H1 (cell line): ENCODE measurements around the gene RHOBTB3. TPM values are rescaled to one million over a fixed set of nuclear protein-coding genes. Genes with fewer than 3 reads are reported as not detected.

Source experiments
- CTCF ChIA-PET: fragments of 300-600 bp; sonication (Branson Sonifier 250); formaldehyde crosslinking; loops from one replicate; lab custom pipeline; 2021; ENCODE audit not compliant: partially characterized antibody; lab: Charles Lee
- POLR2A ChIA-PET: fragments of 300-600 bp; sonication (Branson Sonifier 250); formaldehyde crosslinking; loops from one replicate; lab custom pipeline; 2021; ENCODE audit warnings: inconsistent platforms; ENCODE audit not compliant: partially characterized antibody; lab: Charles Lee
- DNase-seq, 2 experiments: peaks; one replicate each; pipeline versions ENCODE4 v3.0.0 to v3.0.0-alpha.2; 2010 to 2022; ENCODE audit warnings: low spot score in 2 of 2, low read depth in 1 of 2, mixed read lengths in 1 of 2
- FAIRE-seq: peaks from 2 replicates; lab custom pipeline; 2011; peaks lifted over from hg19 to GRCh38; lab: Jason Lieb, UNC
- H2AFZ ChIP-seq: 2 replicates; pipeline ENCODE4 v1.8.1; 2012; ENCODE audit warnings: low read length, inconsistent platforms
- H2AK5ac ChIP-seq: 2 replicates; pipeline ENCODE4 v1.6.1; 2013; ENCODE audit warnings: low read depth, low read length
- H2BK120ac ChIP-seq: replicated peaks from 2 replicates; pipeline ENCODE3; 2013; ENCODE audit warnings: low read depth, low read length, inconsistent platforms
- H2BK12ac ChIP-seq: 2 replicates; pipeline ENCODE4 v1.6.1; 2013; ENCODE audit warnings: low read depth, low read length
- H2BK15ac ChIP-seq: 2 replicates; pipeline ENCODE4 v1.6.1; 2013; ENCODE audit warnings: low read length
- H2BK20ac ChIP-seq: 2 replicates; pipeline ENCODE4 v1.6.1; 2013; ENCODE audit warnings: low read length
- H2BK5ac ChIP-seq: 2 replicates; pipeline ENCODE4 v1.6.1; 2013; ENCODE audit warnings: low read depth, low read length
- H3K14ac ChIP-seq: 2 replicates; pipeline ENCODE4 v1.6.1; 2013; ENCODE audit warnings: inconsistent platforms; ENCODE audit not compliant: insufficient read length
- H3K18ac ChIP-seq: 2 replicates; pipeline ENCODE4 v1.6.1; 2013; ENCODE audit warnings: low read length; ENCODE audit errors: extremely low read depth
- H3K23ac ChIP-seq: 2 replicates; pipeline ENCODE4 v1.6.1; 2013; ENCODE audit warnings: inconsistent platforms; ENCODE audit not compliant: insufficient read length
- H3K23me2 ChIP-seq: 2 replicates; pipeline ENCODE4 v1.6.1; 2013; ENCODE audit warnings: low read depth, low read length
- H3K27ac ChIP-seq: 2 replicates; pipeline ENCODE4 v1.6.1; 2011; ENCODE audit warnings: low read depth, low read length, inconsistent platforms
- H3K27me3 ChIP-seq, 4 experiments: replicated peaks in 1 of 4; 1 replicate in 1 of 4; 2 replicates in 3 of 4; pipeline versions ENCODE4 v1.6.1 to v1.8.1; 2011 to 2013; ENCODE audit warnings: low read length in 3 of 4, mild to moderate bottlenecking in 3 of 4, inconsistent platforms in 2 of 4, mixed read lengths in 2 of 4, moderate library complexity in 1 of 4; ENCODE audit not compliant: control insufficient read depth in 3 of 4, insufficient read depth in 3 of 4; ENCODE audit errors: extremely low read depth in 1 of 4
- H3K36me3 ChIP-seq, 4 experiments: 2 replicates each; pipeline versions ENCODE4 v1.6.1 to v1.8.1; 2011 to 2013; ENCODE audit warnings: mild to moderate bottlenecking in 4 of 4, low read length in 3 of 4, moderate library complexity in 2 of 4, control low read depth in 1 of 4, inconsistent platforms in 1 of 4; ENCODE audit not compliant: insufficient read depth in 4 of 4, control insufficient read depth in 2 of 4
- H3K4ac ChIP-seq: replicated peaks from 2 replicates; pipeline ENCODE3; 2013; ENCODE audit warnings: low read length, low read depth, mixed read lengths, inconsistent platforms; ENCODE audit not compliant: insufficient read length
- H3K4me1 ChIP-seq, 4 experiments: replicated peaks in 1 of 4; 1 replicate in 1 of 4; 2 replicates in 3 of 4; pipeline versions ENCODE4 v1.6.1 to v1.8.1; 2011 to 2013; ENCODE audit warnings: low read length in 3 of 4, inconsistent platforms in 2 of 4, mixed read lengths in 1 of 4; ENCODE audit not compliant: insufficient read depth in 4 of 4, control insufficient read depth in 3 of 4
- H3K4me2 ChIP-seq, 2 experiments: 2 replicates each; pipeline versions ENCODE4 v1.6.1 to v1.8.1; 2011 to 2013; ENCODE audit warnings: low read depth in 2 of 2, low read length in 2 of 2, control low read depth in 1 of 2, inconsistent platforms in 1 of 2, mild to moderate bottlenecking in 1 of 2; ENCODE audit not compliant: insufficient read depth in 1 of 2
- H3K4me3 ChIP-seq, 4 experiments: fragments of 200-600, 300-600 bp in 1 of 4; sonication (generic), shearing (Covaris generic), sonication (Bioruptor Twin) in 1 of 4; 2 replicates each; pipeline versions ENCODE4 v1.5.1 to v1.8.1; 2011 to 2016; ENCODE audit warnings: low read length in 4 of 4, low read depth in 3 of 4, control low read depth in 2 of 4, inconsistent platforms in 2 of 4, mild to moderate bottlenecking in 2 of 4, mixed read lengths in 1 of 4, moderate library complexity in 1 of 4; ENCODE audit not compliant: insufficient read depth in 2 of 4; ENCODE audit errors: extremely low read depth in 1 of 4
- H3K56ac ChIP-seq: replicated peaks from 2 replicates; pipeline ENCODE3; 2013; ENCODE audit warnings: low read depth, mild to moderate bottlenecking, mixed read lengths, low read length, inconsistent platforms; ENCODE audit not compliant: insufficient read length
- H3K79me1 ChIP-seq: 2 replicates; pipeline ENCODE4 v1.6.1; 2013; ENCODE audit warnings: low read depth, low read length, control low read depth
- H3K79me2 ChIP-seq, 2 experiments: 2 replicates each; pipeline versions ENCODE4 v1.6.1 to v1.8.1; 2012 to 2013; ENCODE audit warnings: low read length in 2 of 2, mild to moderate bottlenecking in 2 of 2, inconsistent platforms in 1 of 2; ENCODE audit not compliant: insufficient read depth in 2 of 2, control insufficient read depth in 1 of 2
- H3K9ac ChIP-seq, 4 experiments: replicated peaks in 1 of 4; 1 replicate in 1 of 4; 2 replicates in 3 of 4; pipeline versions ENCODE4 v1.6.1 to v1.8.1; 2011 to 2013; ENCODE audit warnings: low read depth in 3 of 4, low read length in 3 of 4, control low read depth in 2 of 4, mild to moderate bottlenecking in 2 of 4, moderate library complexity in 2 of 4, inconsistent platforms in 1 of 4; ENCODE audit errors: extremely low read depth in 1 of 4
- H3K9me3 ChIP-seq, 2 experiments: 2 replicates each; pipeline versions ENCODE4 v1.6.1 to v1.8.1; 2012 to 2013; ENCODE audit warnings: mild to moderate bottlenecking in 2 of 2, moderate library complexity in 2 of 2, control low read depth in 1 of 2, inconsistent platforms in 1 of 2, low read depth in 1 of 2, low read length in 1 of 2, mixed read lengths in 1 of 2; ENCODE audit not compliant: insufficient read depth in 2 of 2
- H4K20me1 ChIP-seq, 2 experiments: replicated peaks in 1 of 2; 2 replicates each; pipeline versions ENCODE3 to v1.8.1; 2011 to 2013; ENCODE audit warnings: inconsistent platforms in 2 of 2, low read length in 2 of 2, mild to moderate bottlenecking in 1 of 2; ENCODE audit not compliant: insufficient read depth in 2 of 2, control insufficient read depth in 1 of 2
- H4K5ac ChIP-seq: 2 replicates; pipeline ENCODE4 v1.6.1; 2013; ENCODE audit warnings: low read length, low read depth, mixed read lengths, inconsistent platforms; ENCODE audit not compliant: insufficient read length
- H4K8ac ChIP-seq: 2 replicates; pipeline ENCODE4 v1.8.0; 2013; ENCODE audit warnings: mild to moderate bottlenecking, moderate library complexity, low read length, inconsistent platforms; ENCODE audit not compliant: insufficient read depth; ENCODE audit errors: extremely low read depth
- H4K91ac ChIP-seq: replicated peaks from 2 replicates; pipeline ENCODE3; 2013; ENCODE audit warnings: low read length, mixed read lengths, inconsistent platforms; ENCODE audit not compliant: insufficient read length
- BCL11A ChIP-seq, 2 experiments: IDR thresholded peaks; one replicate each; pipeline ENCODE4 v1.6.1; 2011; ENCODE audit warnings: low read depth in 2 of 2, low read length in 2 of 2, mild to moderate bottlenecking in 2 of 2
- BRCA1 ChIP-seq: IDR thresholded peaks from 2 replicates; pipeline ENCODE4 v1.6.1; 2012; ENCODE audit warnings: low read depth, low read length, improper control_type of control experiment
- CTBP2 ChIP-seq: IDR thresholded peaks from 2 replicates; pipeline ENCODE4 v1.7.0; 2011; ENCODE audit warnings: borderline replicate concordance, mild to moderate bottlenecking, moderate library complexity, mixed read lengths, low read length; ENCODE audit not compliant: insufficient read depth, insufficient read length
- EP300 ChIP-seq, 2 experiments: IDR thresholded peaks; 1 replicate in 1 of 2; 2 replicates in 1 of 2; pipeline ENCODE4 v1.6.1; 2011 to 2012; ENCODE audit warnings: low read depth in 2 of 2, low read length in 2 of 2, mild to moderate bottlenecking in 2 of 2, borderline replicate concordance in 1 of 2, inconsistent platforms in 1 of 2, moderate library complexity in 1 of 2
- GTF2F1 ChIP-seq: IDR thresholded peaks from 2 replicates; pipeline ENCODE4 v1.6.1; 2012; ENCODE audit warnings: low read depth, low read length, improper control_type of control experiment, borderline replicate concordance
- KDM5A ChIP-seq: fragments of 200-600 bp; IDR thresholded peaks from 2 replicates; pipeline ENCODE4 v1.7.1; 2012; ENCODE audit warnings: mild to moderate bottlenecking, low read length, inconsistent platforms, mixed read lengths
- MAFK ChIP-seq: IDR thresholded peaks from 2 replicates; pipeline ENCODE4 v1.6.1; 2012; ENCODE audit warnings: low read depth, mild to moderate bottlenecking, improper control_type of control experiment, low read length
- POLR2AphosphoS5 ChIP-seq: IDR thresholded peaks from 2 replicates; pipeline ENCODE4 v1.6.1; 2011; ENCODE audit warnings: low read depth, low read length
- SIN3A ChIP-seq, 2 experiments: IDR thresholded peaks in 1 of 2; conservative IDR thresholded peaks in 1 of 2; 2 replicates each; pipeline ENCODE4 v1.6.1; 2011 to 2012; ENCODE audit warnings: low read length in 2 of 2, improper control_type of control experiment in 1 of 2, low read depth in 1 of 2, mild to moderate bottlenecking in 1 of 2
- TEAD4 ChIP-seq: IDR thresholded peaks from 2 replicates; pipeline ENCODE4 v1.6.1; 2012; ENCODE audit warnings: low read depth, low read length, inconsistent platforms, mixed read lengths
- whole genome bisulfite sequencing, 2 experiments: shearing (Covaris generic) in 1 of 2; methylation state at CpG; one replicate each; pipeline versions ENCODE4 v1.1.6 to v1.1.7; 2013 to 2015; ENCODE audit warnings: low lambda C conversion rate in 2 of 2, mixed read lengths in 2 of 2, inconsistent platforms in 1 of 2, low coverage in 1 of 2, missing lambda C conversion rate in 1 of 2; ENCODE audit not compliant: insufficient replicate concordance in 2 of 2, insufficient coverage in 1 of 2, insufficient read length in 1 of 2; ENCODE audit errors: extremely low coverage in 1 of 2, missing lambda C conversion rate in 1 of 2; 5-methylcytosine and 5-hydroxymethylcytosine counted together
- polyA plus RNA-seq, 7 experiments: library from polyadenylated mRNA; depleted of rRNA in 3 of 7; stranded (reverse) in 5 of 7; unstranded in 2 of 7; fragments of >200 nt in 5 of 7; fragments of 200-250 nt in 2 of 7; gene quantifications; 1 replicate in 5 of 7; 2 replicates in 1 of 7; 4 replicates in 1 of 7; pipeline versions ENCODE4 v1.2.1 to v1.2.3, GENCODE V29; 2011 to 2013; ENCODE audit warnings: missing spikeins in 2 of 7, mixed read lengths in 2 of 7
- total RNA-seq: library from RNA; stranded (reverse); fragmentation: NEBNext Ultra II Directional; extraction: Animal tissue kit (Norgen Biotek cat#: 25700); gene quantifications from 2 replicates; pipeline ENCODE4 v1.2.1, GENCODE V29; 2021
- TF ChIP-seq, protein P1 (sequence below): IDR thresholded peaks from 2 replicates; pipeline ENCODE4 v1.6.1; 2012; ENCODE audit warnings: inconsistent platforms

RHOBTB3 gene
- total and polyA plus RNA-seq, 2 of the 8 experiments (the other 6 are each of a cell fraction or from before 2014, with no cell fraction given) = 8.2 to 17.5 TPM

DNA sequence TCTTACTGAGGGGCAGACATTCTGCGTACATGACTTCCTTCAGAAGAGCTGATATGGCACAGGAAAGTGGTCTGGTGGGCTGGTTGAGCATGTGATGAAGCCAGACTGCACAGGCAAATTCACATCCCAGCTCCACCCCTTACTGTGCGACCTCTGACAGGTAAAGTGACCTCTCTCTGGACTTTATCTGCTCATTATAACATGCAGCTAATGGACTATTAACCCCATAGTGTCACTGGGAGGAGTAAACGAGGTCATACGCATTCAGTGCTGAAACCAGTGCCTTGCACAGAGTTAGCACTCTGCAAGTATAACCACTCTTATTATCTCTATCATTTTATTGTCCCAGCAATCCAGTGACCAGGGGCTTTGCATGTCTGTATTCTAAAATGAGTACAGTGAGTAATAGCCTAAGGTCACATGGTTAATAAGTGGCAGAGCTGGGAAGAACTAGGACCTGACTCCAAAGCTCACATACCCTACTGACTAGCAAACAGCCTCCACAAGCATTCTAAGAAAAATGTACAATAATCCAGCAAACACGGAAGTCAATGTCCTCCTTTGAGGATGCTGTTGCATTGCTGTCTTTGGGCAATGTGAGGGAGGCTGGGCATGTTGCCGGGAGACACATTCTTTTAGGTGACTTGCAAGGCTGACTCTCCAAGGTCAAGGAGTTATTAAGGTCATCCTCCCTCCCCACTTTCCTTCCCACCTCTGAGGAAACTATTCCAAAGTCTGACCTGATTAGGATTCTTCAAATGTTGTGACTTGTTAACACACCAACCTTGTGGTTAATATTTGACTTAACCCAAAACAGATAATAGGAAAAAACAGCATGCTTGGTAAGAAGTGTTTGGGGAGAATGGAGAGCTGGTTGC, 72.4 kb downstream of the RHOBTB3 start:
- H3K56ac ChIP-seq = no peak overlapping the region
- no peak overlapping the region for H3K18ac ChIP-seq
- no peak overlapping the region for H3K4me3 ChIP-seq
- no peaks in the 10 kb centered on the region for H3K23me2 ChIP-seq
- DNase-seq = no peak
- ChIA-PET POLR2A (no interaction called here), CTCF (interaction anchor here (1.3 to 1.4 kb wide), 3 partner anchors 22 to 159 kb away, joined by 3 to 7 read pairs (median 3); no protein-coding TSS in a partner anchor)
- no peak for FAIRE-seq
- no peak overlapping the region for H2BK5ac ChIP-seq
- no peak overlapping the region for H2BK12ac ChIP-seq
- H3K14ac ChIP-seq = no peak overlapping the region
- no peaks in the 10 kb centered on the region for H3K79me2 ChIP-seq
- H4K5ac ChIP-seq = no peak overlapping the region
- H3K27me3 ChIP-seq = no peaks in the 10 kb centered on the region
- no peaks in the 10 kb centered on the region for H4K20me1 ChIP-seq
- no peak overlapping the region for H3K4me2 ChIP-seq
- no peak overlapping the region for H2AFZ ChIP-seq
- H2BK15ac ChIP-seq = 0 out of 2 replicates have a peak overlapping the region, but pooled peaks have one; percentile 32
- no peak overlapping the region for H3K27ac ChIP-seq
- H3K9me3 ChIP-seq = no peaks in the 10 kb centered on the region
- no peak overlapping the region for H2BK120ac ChIP-seq
- no peak overlapping the region for H2BK20ac ChIP-seq
- H3K36me3 ChIP-seq = no peaks in the 10 kb centered on the region
- H3K9ac ChIP-seq = no peak overlapping the region
- H3K79me1 ChIP-seq = no peaks in the 10 kb centered on the region
- 82% methylated on average over 6 of the region's 6 CpGs; no CpG with 5 or more reads in 1 of the 2 experiments for WGBS, 2 experiments
- H3K23ac ChIP-seq = no peak overlapping the region
- H4K91ac ChIP-seq = no peak overlapping the region
- no peak overlapping the region for H4K8ac ChIP-seq
- peaks cover 0 to 2% (median 0%) of the 10 kb centered on the region in 4 experiments; a peak in 1 of 7 replicates for H3K4me1 ChIP-seq
- H3K4ac ChIP-seq = no peak overlapping the region
- H2AK5ac ChIP-seq = no peak overlapping the region
- TF ChIP-seq GTF2F1 = no peak
- TF ChIP-seq BCL11A (IDR thresholded peaks at IDR 0.05; ENCODE audit: low read depth in 2 of 2, low read length in 2 of 2) = no peak
- TF ChIP-seq BRCA1 = no peak
- no peak for TF ChIP-seq KDM5A
- no peak for TF ChIP-seq POLR2AphosphoS5
- no peak for TF ChIP-seq EP300 (IDR thresholded peaks at IDR 0.05; ENCODE audit: borderline replicate concordance in 1 of 2, low read depth in 2 of 2, low read length in 2 of 2)
- TF ChIP-seq, protein P1, sequence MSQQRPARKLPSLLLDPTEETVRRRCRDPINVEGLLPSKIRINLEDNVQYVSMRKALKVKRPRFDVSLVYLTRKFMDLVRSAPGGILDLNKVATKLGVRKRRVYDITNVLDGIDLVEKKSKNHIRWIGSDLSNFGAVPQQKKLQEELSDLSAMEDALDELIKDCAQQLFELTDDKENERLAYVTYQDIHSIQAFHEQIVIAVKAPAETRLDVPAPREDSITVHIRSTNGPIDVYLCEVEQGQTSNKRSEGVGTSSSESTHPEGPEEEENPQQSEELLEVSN = no peak
- no peak for TF ChIP-seq TEAD4
- TF ChIP-seq CTBP2 = no peak
- no peak for TF ChIP-seq SIN3A (conservative IDR thresholded peaks at IDR 0.05 in 1 of 2, IDR thresholded peaks at IDR 0.05 in 1 of 2; ENCODE audit: low read depth in 1 of 2, low read length in 2 of 2)
- TF ChIP-seq MAFK = no peak
